C4-2B (cell line): ENCODE data around the gene TUBE1.

Experiments used
- CTCF ChIP-seq: fragments of 450-650 bp; conservative IDR thresholded peaks from 2 replicates; pipeline ENCODE4 v1.5.1; 2017; ENCODE audit warnings: mild to moderate bottlenecking
- ZFX ChIP-seq: fragments of 450-650 bp; IDR thresholded peaks from 2 replicates; pipeline ENCODE4 v1.6.1; 2017

GRCh38 chr6:112021691-112022310, 65.5 kb downstream of the TUBE1 start:
- TF ChIP-seq CTCF (no peak), ZFX (no peak)
